Measurements from ENCODE around the gene APOB.

APOB gene

DNA sequence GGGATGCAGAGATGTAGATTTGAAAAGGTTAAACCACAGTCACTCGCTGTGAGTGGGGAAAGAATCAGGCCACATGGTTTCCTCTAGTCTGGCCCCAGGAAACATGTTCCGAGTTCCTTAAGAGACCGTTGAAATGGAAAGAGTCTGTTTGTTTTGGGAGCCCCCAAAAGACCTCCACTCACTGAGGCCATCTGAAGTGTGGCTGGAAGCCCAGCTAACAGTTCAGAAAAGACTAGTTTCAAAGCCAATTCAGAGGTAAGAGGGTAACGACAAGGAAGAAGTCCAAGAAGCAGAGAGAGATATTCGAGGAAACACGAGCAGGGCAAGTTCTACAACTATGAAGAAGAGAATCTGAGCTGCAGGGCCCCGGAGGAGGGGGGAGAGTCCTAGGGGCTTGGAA, 61.0 kb downstream of the APOB start:
- TF ChIP-seq, protein P1, sequence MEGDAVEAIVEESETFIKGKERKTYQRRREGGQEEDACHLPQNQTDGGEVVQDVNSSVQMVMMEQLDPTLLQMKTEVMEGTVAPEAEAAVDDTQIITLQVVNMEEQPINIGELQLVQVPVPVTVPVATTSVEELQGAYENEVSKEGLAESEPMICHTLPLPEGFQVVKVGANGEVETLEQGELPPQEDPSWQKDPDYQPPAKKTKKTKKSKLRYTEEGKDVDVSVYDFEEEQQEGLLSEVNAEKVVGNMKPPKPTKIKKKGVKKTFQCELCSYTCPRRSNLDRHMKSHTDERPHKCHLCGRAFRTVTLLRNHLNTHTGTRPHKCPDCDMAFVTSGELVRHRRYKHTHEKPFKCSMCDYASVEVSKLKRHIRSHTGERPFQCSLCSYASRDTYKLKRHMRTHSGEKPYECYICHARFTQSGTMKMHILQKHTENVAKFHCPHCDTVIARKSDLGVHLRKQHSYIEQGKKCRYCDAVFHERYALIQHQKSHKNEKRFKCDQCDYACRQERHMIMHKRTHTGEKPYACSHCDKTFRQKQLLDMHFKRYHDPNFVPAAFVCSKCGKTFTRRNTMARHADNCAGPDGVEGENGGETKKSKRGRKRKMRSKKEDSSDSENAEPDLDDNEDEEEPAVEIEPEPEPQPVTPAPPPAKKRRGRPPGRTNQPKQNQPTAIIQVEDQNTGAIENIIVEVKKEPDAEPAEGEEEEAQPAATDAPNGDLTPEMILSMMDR (IDR thresholded peaks at IDR 0.05; ENCODE audit: low read depth, low read length, missing control alignments): no peak
- no peak overlapping the region for H3K4me3 ChIP-seq (ENCODE audit: low read depth, low read length)
- in situ Hi-C loops (cut with HindIII; ENCODE audit: low sequenced_read_pairs): no loop called here
- no peak for DNase-seq (ENCODE audit: low read depth)

DNA sequence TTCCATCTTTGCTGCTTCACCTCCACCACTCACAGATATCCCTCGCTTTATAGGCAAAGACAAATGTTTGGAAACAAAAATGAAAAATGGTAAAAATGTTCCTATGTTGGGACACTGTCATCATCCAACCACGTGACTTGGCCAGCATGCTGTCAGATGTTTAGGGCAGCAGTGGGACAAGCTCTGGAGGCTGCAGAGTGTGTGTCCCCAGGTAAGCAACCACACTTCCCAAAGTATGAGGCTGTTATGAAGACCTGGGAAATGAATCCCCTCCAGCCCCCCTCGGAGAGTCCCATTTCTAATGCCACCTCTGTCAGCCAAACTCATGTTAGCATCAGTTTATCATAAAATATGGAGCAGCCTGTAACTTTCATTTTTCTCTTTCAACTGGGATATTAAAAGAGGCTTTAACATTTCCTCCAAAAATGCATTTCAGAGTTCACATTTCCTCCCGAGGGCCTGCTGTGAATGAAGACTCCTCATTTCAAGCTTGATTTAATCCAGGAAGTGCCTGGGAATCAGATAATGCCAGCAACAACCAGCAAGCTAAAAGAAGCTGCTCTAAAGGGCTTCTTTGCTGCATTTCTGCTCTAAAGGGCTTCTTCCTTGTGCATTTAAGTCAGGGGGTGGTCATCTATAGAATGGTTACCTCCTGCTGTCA, 66.2 kb downstream of the APOB start:
- in situ Hi-C loops (cut with HindIII; ENCODE audit: low sequenced_read_pairs): no loop called here
- no peak overlapping the region for H3K4me3 ChIP-seq (ENCODE audit: low read depth, low read length)
- no peak for DNase-seq (ENCODE audit: low read depth)
- TF ChIP-seq, protein P1 (IDR thresholded peaks at IDR 0.05; ENCODE audit: low read depth, low read length, missing control alignments): no peak

DNA sequence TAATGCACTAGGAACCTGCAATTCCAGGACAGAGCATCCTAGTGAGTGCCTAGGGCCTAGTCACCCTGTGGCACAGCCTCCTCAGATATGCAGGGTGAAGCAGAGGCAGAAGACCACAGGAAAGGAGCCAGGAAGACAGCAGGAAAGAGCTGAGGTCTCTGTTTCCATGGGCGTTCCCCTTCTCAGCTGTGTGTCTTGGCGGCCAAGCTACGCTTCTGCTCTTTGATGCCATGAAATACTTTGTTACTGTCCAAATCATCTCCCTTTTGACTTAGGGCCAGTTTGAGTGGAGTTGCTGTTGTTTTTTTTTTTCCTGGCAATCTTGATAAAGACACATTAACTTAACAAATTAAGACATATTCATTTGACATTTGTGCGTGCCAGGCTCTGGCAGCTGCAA, 67.3 kb downstream of the APOB start:
- TF ChIP-seq, protein P1 (IDR thresholded peaks at IDR 0.05; ENCODE audit: low read depth, low read length, missing control alignments): no peak

DNA sequence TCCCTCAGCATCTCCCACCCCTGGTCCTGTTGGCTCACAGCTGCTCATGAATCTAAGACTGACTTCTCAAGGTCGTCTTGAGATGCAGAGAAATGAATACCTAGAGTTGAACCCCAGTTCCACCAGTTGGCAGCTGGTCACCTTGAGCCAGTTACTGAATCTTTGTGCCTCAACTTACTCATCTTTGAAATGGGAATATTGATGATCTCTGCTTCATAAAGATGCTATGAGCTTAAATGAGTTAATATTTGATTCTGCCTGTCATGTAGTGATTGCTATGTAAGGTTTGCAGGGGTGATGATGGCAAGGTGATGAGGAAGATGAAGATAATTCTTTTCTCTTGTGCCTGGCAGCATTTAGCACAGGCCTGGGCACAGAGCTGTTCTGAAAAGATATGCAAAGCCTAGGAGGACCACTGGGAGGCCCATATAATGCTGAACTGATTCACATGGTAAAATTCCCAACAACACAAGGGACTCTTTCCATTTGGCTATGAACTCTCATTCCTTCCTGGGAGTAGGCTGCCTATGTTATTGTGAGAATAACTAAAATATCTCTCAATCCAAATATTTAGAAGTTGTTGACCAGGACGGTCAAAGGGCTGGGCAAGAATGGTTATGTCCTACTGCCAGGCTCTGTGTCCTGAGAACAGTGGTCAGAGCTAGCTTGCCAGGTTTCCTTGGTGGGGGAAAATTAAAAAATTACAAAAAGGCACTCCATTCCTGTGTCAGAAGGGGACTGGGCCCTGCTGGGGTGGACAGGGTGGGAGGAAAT, 70.9 kb downstream of the APOB start:
- no peak overlapping the region for H3K4me3 ChIP-seq (ENCODE audit: low read depth, low read length)
- no peak for DNase-seq (ENCODE audit: low read depth)
- TF ChIP-seq, protein P1 (IDR thresholded peaks at IDR 0.05; ENCODE audit: low read depth, low read length, missing control alignments): no peak
- in situ Hi-C loops (cut with HindIII; ENCODE audit: low sequenced_read_pairs): no loop called here

More for the DNA sequence above, 67.3 kb downstream of the APOB start:
- in situ Hi-C loops (cut with HindIII; ENCODE audit: low sequenced_read_pairs): no loop called here
- no peak overlapping the region for H3K4me3 ChIP-seq (ENCODE audit: low read depth, low read length)
- no peak for DNase-seq (ENCODE audit: low read depth)

DNA sequence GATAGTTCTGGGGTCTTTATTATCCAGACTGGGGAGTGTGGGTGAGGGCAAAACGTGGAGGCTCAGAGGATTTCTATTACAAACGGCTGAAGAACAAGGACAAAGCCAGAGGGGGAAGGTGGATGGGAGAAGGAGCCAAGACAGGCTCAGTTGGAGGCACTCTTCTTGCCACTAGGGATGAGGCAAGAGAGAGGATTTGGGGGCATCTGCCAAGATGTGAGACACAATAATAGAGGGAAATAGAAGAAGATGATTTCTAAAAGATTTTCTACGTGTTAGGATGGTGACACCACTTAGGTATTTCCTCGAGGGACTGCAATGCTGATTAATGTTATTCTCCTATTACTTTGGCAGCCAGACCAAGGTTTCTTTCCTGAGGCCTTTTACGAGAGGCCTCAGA, 71.8 kb downstream of the APOB start:
- H3K4me3 ChIP-seq (ENCODE audit: low read depth, low read length): no peak overlapping the region
- no peak for DNase-seq (ENCODE audit: low read depth)
- TF ChIP-seq, protein P1 (IDR thresholded peaks at IDR 0.05; ENCODE audit: low read depth, low read length, missing control alignments): no peak
- in situ Hi-C loops (cut with HindIII; ENCODE audit: low sequenced_read_pairs): no loop called here

DNA sequence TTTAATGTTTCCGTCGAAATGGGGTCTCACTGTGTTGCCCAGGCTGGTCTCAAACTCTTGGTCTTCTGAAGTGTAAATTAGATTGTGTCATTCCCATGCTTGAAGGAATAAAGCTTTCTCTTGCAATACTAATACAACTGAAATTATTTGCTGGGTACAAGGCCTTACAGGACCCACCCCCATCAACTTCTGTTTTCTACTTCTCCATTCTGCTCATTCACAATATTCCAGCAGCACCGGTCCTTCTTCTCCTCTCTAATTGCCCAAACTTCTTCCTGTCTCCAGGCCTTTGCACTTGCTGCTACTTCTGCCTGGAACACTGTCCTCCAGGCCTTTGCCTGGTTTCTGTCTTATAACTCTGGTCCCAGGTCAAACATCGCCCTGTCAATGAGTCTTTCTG, 73.8 kb downstream of the APOB start:
- TF ChIP-seq, protein P1 (IDR thresholded peaks at IDR 0.05; ENCODE audit: low read depth, low read length, missing control alignments): no peak
- no peak for DNase-seq (ENCODE audit: low read depth)
- in situ Hi-C loops (cut with HindIII; ENCODE audit: low sequenced_read_pairs): no loop called here
- H3K4me3 ChIP-seq (ENCODE audit: low read depth, low read length): no peak overlapping the region
